Neural cell (in vitro differentiated cells): ENCODE measurements around the gene PRSS2.

Source experiments
- CTCF ChIP-seq: fragments of 450-650 bp; IDR thresholded peaks from 2 replicates; pipeline ENCODE4 v1.5.1; 2014; ENCODE audit warnings: antibody characterized with exemption, mild to moderate bottlenecking, moderate library complexity; ENCODE audit not compliant: poor library complexity, severe bottlenecking
- EP300 ChIP-seq: fragments of 450-650 bp; conservative IDR thresholded peaks from 2 replicates; pipeline ENCODE4 v1.6.1; 2014; ENCODE audit warnings: antibody characterized with exemption, mild to moderate bottlenecking, moderate library complexity; ENCODE audit not compliant: poor library complexity, severe bottlenecking
- EZH2 ChIP-seq: fragments of 200-600, 300-800 bp; shearing (Covaris generic), sonication (generic); IDR thresholded peaks from 2 replicates; pipeline ENCODE4 v1.6.1; 2014; ENCODE audit warnings: antibody characterized with exemption, low read length, borderline replicate concordance, mild to moderate bottlenecking; ENCODE audit not compliant: insufficient read depth, poor library complexity, severe bottlenecking
- POLR2AphosphoS5 ChIP-seq: IDR thresholded peaks from 2 replicates; pipeline ENCODE4 v1.6.1; 2012

GRCh38 chr7:142791502-142791901 is 20.7 kb downstream of the PRSS2 start:
- no peak for TF ChIP-seq EZH2
- no peak for TF ChIP-seq CTCF
- TF ChIP-seq POLR2AphosphoS5 = no peak
- TF ChIP-seq EP300 = no peak
